ENCODE results near the gene MRTO4.
"Not testable (repeated sequence)": the region's sequence is repeated elsewhere in the genome, so short reads cannot be mapped to it uniquely, and the experiment has no call there.

Gene MRTO4

DNA sequence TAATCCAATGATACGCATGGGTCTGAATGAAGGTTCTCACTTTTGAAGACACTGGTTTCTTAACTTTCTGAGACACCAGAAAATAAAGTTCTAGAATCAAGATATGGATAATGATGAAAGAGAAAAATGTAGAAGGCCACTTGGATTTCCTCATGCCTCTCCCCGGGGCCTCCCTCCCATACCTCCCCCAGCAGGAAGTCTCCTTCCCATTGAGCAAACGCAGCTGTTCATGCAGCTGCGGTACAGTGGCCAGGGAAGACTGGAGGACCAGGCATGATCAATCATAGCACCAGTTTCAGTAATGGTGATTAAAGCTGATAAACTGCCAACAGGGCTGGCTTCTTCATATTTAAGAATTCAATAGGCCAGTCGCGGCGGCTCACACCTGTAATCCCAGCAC is 30.6 kb upstream of the MRTO4 start:
- DNase-seq, result peak in 1 of 42 donors; percentile 4
- intact Hi-C loops (cut with DNase I), result no loop called here

- intact Hi-C loops (cut with DNase I), result no loop called here
- DNase-seq, result peak in 1 of 42 donors; percentile 10
Observed at GRCh38 chr1:19222573-19222972, 29.0 kb upstream of the MRTO4 start.

DNA sequence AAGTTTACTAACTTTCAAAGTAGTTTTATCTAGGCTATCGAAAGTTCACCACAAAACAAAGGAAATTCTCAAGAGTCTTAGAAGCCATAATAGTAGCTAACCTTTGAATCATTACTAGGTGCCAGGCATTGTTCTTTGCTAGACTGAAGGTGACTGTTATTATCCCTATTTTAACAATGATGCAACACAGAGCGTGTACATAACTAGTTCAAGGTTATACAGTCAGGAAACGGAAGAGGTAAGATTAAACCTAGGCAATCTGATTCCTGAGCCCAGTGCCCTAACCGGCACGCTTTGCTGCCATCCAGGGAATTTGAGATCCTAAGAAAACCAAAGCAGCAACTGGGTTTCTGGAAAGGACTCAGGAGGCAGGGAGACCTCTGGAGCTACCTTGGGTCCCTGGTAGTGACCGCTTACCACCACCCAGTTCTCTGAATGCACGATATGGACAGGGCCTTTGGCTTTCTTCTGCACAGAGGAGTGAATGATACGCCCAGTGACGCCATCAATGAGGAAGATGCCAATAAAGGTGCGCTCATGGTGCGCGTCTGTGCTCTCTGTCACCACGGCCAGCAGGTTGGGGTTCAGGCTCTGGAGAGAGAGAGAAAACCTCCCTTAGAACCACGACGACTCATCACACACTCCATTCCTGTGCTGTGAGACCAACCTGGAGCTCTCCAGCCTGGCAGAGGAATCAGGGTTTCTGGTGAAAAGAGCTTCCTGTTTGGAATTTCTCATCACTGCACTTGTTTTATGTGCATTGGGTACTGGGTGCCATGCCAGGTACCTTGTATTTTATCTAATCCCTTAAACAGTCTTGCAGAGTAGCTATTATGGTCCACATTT is 28.4 kb upstream of the MRTO4 start:
- intact Hi-C loops (cut with DNase I), result no loop called here
- DNase-seq, result peak in 1 of 42 donors; percentile 1

DNA sequence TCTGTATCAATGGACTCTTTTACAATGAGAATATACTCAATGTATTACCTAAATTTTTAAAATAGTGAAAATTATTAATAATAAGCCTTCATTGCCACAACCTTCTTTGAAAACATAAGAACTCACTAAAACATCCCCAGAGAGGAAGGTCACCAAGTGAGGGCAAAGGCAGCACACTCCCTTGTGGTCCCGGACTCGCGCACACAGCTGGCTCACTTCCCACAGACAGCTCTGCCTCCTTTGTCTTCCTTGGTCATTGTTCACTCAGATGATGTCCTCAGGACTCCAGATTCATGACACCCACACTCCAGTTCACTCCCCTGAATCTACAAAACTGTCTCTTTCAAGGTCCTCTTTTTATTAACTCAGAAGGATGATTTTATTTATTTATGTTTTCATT is 22.4 kb upstream of the MRTO4 start:
- intact Hi-C loops (cut with DNase I), result no loop called here
- DNase-seq, result peak in 5 of 42 donors; percentile 8 to 52 (median 23)

DNA sequence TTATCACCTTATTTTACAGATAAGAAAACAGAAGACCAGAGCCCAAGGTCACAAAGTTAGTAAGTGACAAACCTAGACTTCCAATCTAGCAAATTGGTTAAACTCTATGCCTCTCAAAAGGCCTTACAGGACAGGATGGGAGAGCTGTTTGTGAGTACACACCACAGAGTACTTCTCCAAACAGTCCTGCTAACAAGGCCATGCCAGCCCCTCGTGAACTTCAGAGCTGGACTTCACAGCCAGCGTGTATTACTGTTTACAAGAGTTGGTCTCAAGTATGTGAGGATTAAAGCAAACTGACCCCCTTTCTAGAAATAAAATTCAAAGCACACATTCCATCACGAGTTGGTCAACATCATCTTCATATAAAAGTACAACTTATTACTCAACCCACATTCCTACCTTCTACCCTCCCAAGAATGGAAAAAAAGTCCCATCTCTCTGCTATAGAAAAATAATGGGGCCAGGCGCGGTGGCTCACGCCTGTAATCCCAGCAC is 21.7 kb upstream of the MRTO4 start:
- DNase-seq, result no peak
- intact Hi-C loops (cut with DNase I), result no loop called here

DNA sequence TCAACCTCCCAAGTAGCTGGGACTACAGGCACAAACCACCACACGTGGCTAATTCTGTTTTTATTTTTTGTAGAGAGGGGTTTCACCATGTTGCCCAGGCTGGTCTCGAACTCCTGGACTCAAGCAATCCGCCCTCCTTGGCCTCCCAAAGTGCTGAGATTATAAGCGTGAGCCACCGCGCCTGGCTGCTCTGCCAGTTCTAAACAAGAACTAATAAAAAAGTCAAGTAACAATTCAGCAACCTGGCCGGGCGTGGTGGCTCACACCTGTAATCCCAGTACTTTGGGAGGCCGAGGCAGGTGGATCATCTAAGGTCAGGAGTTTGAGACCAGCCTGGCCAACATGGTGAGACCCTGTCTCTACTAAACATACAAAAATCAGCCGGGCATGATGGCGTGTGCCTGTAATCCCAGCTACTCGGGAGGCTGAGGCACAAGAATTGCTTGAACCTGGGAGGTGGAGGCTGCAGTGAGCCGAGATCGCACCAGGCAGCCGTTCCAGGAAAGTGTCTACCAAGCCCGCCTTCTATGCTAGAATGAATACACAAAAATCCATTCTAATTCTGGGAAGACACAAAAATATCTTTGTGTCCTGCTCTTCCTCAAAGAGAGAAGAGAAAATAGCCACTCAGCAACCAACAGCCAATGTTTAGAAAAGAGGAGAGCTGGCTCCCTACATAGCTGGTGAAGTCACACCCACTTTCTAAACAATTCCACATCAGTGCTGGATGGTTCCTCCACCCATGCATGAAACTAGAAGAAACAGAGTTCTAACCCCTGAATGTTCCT is 19.7 kb upstream of the MRTO4 start:
- peak in 2 of 42 donors; percentile 23 for DNase-seq
- intact Hi-C loops (cut with DNase I), result not testable (repeated sequence)

DNA sequence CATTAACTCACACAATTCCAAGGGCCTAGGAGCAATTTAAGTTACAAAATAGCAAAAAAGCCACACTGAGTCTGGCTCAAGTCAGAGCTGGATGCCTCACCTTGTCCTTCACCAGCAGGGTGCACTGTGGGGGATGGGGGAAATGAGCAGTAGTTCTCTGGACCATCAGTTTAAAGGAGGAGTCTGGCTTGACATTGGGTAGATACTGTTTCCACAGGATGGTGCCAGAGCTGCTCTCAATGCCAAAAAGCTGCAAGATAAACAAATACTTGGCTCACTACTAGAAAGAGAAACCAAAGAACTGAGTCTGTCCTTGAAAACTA is 19.1 kb upstream of the MRTO4 start:
- DNase-seq, result peak in 1 of 42 donors; percentile 35

GRCh38 chr1:19234224-19234623 is 17.4 kb upstream of the MRTO4 start:
- DNase-seq, result no peak
- intact Hi-C loops (cut with DNase I), result no loop called here

More for the DNA sequence above, 19.1 kb upstream of the MRTO4 start:
- intact Hi-C loops (cut with DNase I), result no loop called here

GRCh38 chr1:19239876-19240275 is 11.7 kb upstream of the MRTO4 start:
- no peak for DNase-seq
- intact Hi-C loops (cut with DNase I), result no loop called here

- peak; percentile 28 to 85 (median 62) for DNase-seq
- intact Hi-C loops (cut with DNase I), result no loop called here
Observed at GRCh38 chr1:19240673-19241538, 10.7 kb upstream of the MRTO4 start.

- no peak for DNase-seq
Observed at GRCh38 chr1:19250629-19251304, 838 bp upstream of the MRTO4 start.

DNA sequence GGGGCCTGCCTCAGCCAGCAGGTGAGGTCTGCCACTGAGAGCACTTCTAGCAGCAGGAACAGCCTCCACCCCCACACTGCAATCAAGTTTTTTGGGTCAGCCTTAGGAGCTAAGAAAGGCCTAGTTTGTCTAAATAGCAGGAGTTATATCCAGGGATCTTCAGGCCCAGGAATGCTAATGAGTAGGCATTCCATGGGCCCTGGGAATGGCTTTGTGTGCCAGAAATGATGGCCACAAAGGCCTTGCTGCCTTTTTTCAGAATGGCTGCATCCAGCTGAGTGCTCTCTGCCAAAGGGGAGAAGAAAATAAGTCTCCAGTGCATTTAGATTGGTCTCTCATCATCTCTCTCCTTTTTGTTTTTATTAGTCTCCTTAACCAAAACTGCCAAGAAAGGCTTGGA is 2.8 kb downstream of the MRTO4 start:
- intact Hi-C loops (cut with DNase I), result loop anchor here (5.0 kb wide), 2 partner anchors 42 to 58 kb away; partner anchors contain the start of genes AKR7A2, SLC66A1 and UBR4

More at GRCh38 chr1:19250629-19251304, 838 bp upstream of the MRTO4 start:
- intact Hi-C loops (cut with DNase I), result loop anchor here (5.0 kb wide), 2 partner anchors 38 to 62 kb away; partner anchors contain the start of genes AKR7A2, SLC66A1 and UBR4

GRCh38 chr1:19255288-19255687 is 3.7 kb downstream of the MRTO4 start:
- intact Hi-C loops (cut with DNase I), result no loop called here
- no peak for DNase-seq

More for the DNA sequence above, 2.8 kb downstream of the MRTO4 start:
- peak in 8 of 42 donors; percentile 9 to 50 (median 32) for DNase-seq

DNA sequence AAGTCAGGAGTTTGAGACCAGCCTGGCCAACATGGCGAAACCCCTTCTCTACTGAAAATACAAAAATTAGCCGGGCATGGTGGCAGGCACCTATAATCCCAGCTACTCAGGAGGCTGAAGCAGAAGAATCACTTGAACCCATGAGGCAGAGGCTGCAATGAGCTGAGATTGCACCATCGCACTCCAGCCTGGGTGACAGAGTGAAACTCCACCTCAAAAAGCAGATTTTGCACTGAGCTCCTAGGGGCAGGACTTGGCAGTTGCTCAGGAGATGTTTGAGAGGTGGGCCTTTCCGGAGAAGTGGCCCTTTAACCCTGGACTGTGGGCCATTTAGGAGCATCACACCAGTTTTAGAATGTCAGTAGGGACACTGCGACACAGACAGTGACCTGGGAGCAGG is 4.7 kb downstream of the MRTO4 start:
- intact Hi-C loops (cut with DNase I), result not testable (repeated sequence)

DNA sequence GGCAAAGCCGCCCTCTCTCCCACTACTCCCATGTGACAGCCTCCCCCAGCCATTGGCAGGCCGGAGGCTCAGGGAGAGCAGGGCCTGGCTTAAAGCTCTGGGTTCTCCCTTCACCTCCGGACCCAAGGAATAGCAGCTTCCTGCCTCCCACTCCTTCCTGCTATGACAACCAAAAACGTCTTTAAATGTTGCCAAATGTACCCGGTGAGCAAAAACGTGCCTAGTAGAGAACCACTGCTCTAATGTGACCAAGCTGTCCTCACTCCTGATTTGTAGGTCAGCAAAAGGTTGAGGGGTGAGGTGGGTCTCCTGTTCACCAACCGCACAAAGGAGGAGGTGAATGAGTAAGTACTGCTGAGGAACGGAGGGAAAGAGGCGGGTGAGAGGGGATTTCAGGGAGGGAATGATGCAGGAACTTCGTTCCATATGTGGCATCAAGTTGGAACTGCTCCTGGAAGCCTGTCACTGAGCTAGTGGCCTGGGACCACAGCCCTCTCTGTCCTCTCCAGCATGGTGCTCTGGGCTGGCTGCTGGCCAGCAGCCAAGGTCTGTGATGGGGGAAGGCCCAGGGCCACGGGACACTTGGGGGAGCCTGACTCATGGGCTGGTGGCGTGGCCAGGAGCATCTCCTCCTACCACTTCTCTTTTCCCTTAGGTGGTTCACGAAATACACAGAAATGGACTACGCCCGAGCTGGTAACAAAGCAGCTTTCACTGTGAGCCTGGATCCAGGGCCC is 5.7 kb downstream of the MRTO4 start:
- intact Hi-C loops (cut with DNase I), result no loop called here

More for the DNA sequence above, 4.7 kb downstream of the MRTO4 start:
- not testable (repeated sequence) for DNase-seq

DNA sequence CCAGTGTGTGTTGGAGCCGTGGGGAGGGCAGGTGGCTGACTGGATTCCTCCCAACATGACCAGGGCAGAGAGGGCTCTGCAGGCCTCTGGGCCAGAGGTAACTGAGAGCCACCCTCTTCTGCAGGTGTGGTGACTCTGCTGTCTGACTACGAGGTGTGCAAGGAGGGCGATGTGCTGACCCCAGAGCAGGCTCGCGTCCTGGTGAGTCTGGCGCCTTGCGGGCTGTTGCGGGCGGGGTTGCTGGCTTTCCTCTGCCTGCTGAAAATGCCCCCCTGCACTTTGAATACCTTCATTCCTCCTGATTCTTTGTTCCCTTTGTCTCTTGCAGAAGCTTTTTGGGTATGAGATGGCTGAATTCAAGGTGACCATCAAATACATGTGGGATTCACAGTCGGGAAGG is 6.7 kb downstream of the MRTO4 start:
- no peak for DNase-seq
- intact Hi-C loops (cut with DNase I), result no loop called here

More for the DNA sequence above, 5.7 kb downstream of the MRTO4 start:
- peak in 3 of 42 donors; percentile 13 to 46 (median 18) for DNase-seq

Data from head of caudate nucleus (tissue), 42 donors.